ENCODE measurements around the gene TEF.

The TEF gene

GRCh38 chr22:41444360-41445128 lies 62.8 kb downstream of the TEF start:
- TF ChIP-seq TAF1 (IDR thresholded peaks at IDR 0.05; ENCODE audit: low read depth, low read length) (peak; percentile 2; the same call in 1 of the 2 replicates), POLR2AphosphoS5 (IDR thresholded peaks at IDR 0.05; ENCODE audit: low read depth, low read length) (no peak)
- peak; percentile 98 for FAIRE-seq
- peak; percentile 66 for DNase-seq (ENCODE audit: insufficient read length, low spot score)

GRCh38 chr22:41445129-41446056 lies 63.7 kb downstream of the TEF start:
- DNase-seq (ENCODE audit: insufficient read length, low spot score) (no peak), FAIRE-seq (peak; percentile 23)

GRCh38 chr22:41446057-41446501 lies 64.3 kb downstream of the TEF start:
- no peak for DNase-seq (ENCODE audit: insufficient read length, low spot score)
- TF ChIP-seq POLR2A (IDR thresholded peaks at IDR 0.05; ENCODE audit: low read depth, low read length) (no peak), TAF1 (IDR thresholded peaks at IDR 0.05; ENCODE audit: low read depth, low read length) (no peak), PAX5 (IDR thresholded peaks at IDR 0.05; ENCODE audit: insufficient read depth, low read length, severe bottlenecking) (no peak), POLR2AphosphoS5 (IDR thresholded peaks at IDR 0.05; ENCODE audit: low read depth, low read length) (no peak), POU2F2 (IDR thresholded peaks at IDR 0.05; ENCODE audit: low read depth, low read length) (no peak), SPI1 (IDR thresholded peaks at IDR 0.05; ENCODE audit: low read depth, low read length) (no peak)
- FAIRE-seq, result no peak

More at GRCh38 chr22:41445129-41446056, 63.7 kb downstream of the TEF start:
- TF ChIP-seq PAX5 (IDR thresholded peaks at IDR 0.05; ENCODE audit: insufficient read depth, low read length, severe bottlenecking) (no peak), POLR2A (IDR thresholded peaks at IDR 0.05; ENCODE audit: low read depth, low read length) (no peak), SPI1 (IDR thresholded peaks at IDR 0.05; ENCODE audit: low read depth, low read length) (no peak), POLR2AphosphoS5 (IDR thresholded peaks at IDR 0.05; ENCODE audit: low read depth, low read length) (no peak), TAF1 (IDR thresholded peaks at IDR 0.05; ENCODE audit: low read depth, low read length) (no peak), POU2F2 (IDR thresholded peaks at IDR 0.05; ENCODE audit: low read depth, low read length) (no peak)

- TF ChIP-seq TAF1 (IDR thresholded peaks at IDR 0.05; ENCODE audit: low read depth, low read length) (peak; percentile 99), POLR2AphosphoS5 (IDR thresholded peaks at IDR 0.05; ENCODE audit: low read depth, low read length) (peak; percentile 99), POU2F2 (IDR thresholded peaks at IDR 0.05; ENCODE audit: low read depth, low read length) (peak; percentile 91), SPI1 (IDR thresholded peaks at IDR 0.05; ENCODE audit: low read depth, low read length) (0 out of 2 replicates have a peak, but pooled peaks have one; percentile 9), POLR2A (IDR thresholded peaks at IDR 0.05; ENCODE audit: low read depth, low read length) (peak; percentile 99), PAX5 (IDR thresholded peaks at IDR 0.05; ENCODE audit: insufficient read depth, low read length, severe bottlenecking) (peak; percentile 49)
- peak; percentile 62 for DNase-seq (ENCODE audit: insufficient read length, low spot score)
- peak; percentile 95 for FAIRE-seq
Measured at GRCh38 chr22:41446639-41447434, 65.1 kb downstream of the TEF start, which contains the start of gene TOB2. Gene TOB2, minus strand, starts transcription at chr22:41446801. Its CDS starts 9,456 bp downstream, at chr22:41437345.

- DNase-seq (ENCODE audit: insufficient read length, low spot score) (no peak), FAIRE-seq (peak; percentile 70)
- TF ChIP-seq TAF1 (IDR thresholded peaks at IDR 0.05; ENCODE audit: low read depth, low read length) (no peak), POLR2AphosphoS5 (IDR thresholded peaks at IDR 0.05; ENCODE audit: low read depth, low read length) (no peak), POLR2A (IDR thresholded peaks at IDR 0.05; ENCODE audit: low read depth, low read length) (no peak; the same call in none of the 2 replicates), SPI1 (IDR thresholded peaks at IDR 0.05; ENCODE audit: low read depth, low read length) (no peak), PAX5 (IDR thresholded peaks at IDR 0.05; ENCODE audit: insufficient read depth, low read length, severe bottlenecking) (no peak), POU2F2 (IDR thresholded peaks at IDR 0.05; ENCODE audit: low read depth, low read length) (no peak)
Measured at GRCh38 chr22:41447435-41448188, 65.9 kb downstream of the TEF start.

GRCh38 chr22:41448189-41448808 lies 66.6 kb downstream of the TEF start:
- DNase-seq (ENCODE audit: insufficient read length, low spot score) (peak; percentile 79), FAIRE-seq (peak; percentile 99)
- TF ChIP-seq PAX5 (IDR thresholded peaks at IDR 0.05; ENCODE audit: insufficient read depth, low read length, severe bottlenecking) (no peak), POU2F2 (IDR thresholded peaks at IDR 0.05; ENCODE audit: low read depth, low read length) (0 out of 2 replicates have a peak, but pooled peaks have one; percentile 30), TAF1 (IDR thresholded peaks at IDR 0.05; ENCODE audit: low read depth, low read length) (peak; percentile 82)

Data from GM12891 (cell line).